ENCODE results near the gene COX6B1. TPM values are rescaled to one million over a fixed set of nuclear protein-coding genes. Genes with fewer than 3 reads are reported as not detected.

COX6B1 gene
- total and polyA plus RNA-seq, 2 of the 8 experiments (the other 6 are each of a cell fraction or from before 2014, with no cell fraction given): 437 to 1,052 TPM

DNA sequence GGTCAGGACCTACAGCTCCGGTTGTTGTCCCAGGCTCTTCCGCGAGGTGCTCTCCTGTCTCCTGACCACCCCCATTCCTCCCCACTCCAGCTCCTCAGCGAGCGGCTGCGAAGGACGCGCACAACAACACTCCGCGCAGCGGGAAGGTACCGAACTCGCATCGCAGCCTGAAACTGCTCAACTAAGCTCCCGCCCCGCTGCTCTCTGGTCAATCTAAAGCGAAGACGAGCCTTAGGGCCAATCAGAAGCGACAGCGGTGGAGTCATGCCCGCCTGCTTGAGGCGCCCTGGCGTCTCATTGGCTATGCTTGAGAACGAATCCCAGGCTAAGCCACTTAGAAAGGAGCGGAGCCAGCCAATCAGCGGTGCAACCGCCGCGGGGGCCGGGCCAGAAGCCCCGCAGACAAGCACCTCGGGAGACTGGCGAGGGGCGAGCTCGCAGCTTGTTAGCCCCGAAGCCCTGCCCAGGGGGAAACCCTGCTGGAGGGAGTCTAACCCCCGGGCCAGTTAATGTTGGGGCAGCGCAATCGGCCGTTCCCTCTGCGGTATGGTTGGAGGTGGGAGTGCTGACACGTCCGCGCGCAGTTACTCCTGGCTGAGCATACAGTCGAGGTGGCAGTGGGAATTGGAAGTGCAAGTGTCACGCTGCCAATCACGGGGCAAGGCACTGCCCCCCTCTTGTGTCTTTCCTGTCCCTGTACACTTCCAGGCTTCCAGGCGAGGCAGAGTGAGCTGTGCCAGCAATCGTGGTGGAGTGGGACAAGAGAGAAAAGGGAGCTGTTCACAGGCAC lies 54.3 kb downstream of the COX6B1 start (continued):
- no peak for TF ChIP-seq EZH2 (IDR thresholded peaks at IDR 0.05; ENCODE audit: low read depth, low read length, severe bottlenecking)
- no peak for TF ChIP-seq SIX5 (IDR thresholded peaks at IDR 0.05; ENCODE audit: low read depth, low read length)
- no peak for TF ChIP-seq TEAD4 (IDR thresholded peaks at IDR 0.05; ENCODE audit: low read depth, low read length)
- TF ChIP-seq, protein P1, sequence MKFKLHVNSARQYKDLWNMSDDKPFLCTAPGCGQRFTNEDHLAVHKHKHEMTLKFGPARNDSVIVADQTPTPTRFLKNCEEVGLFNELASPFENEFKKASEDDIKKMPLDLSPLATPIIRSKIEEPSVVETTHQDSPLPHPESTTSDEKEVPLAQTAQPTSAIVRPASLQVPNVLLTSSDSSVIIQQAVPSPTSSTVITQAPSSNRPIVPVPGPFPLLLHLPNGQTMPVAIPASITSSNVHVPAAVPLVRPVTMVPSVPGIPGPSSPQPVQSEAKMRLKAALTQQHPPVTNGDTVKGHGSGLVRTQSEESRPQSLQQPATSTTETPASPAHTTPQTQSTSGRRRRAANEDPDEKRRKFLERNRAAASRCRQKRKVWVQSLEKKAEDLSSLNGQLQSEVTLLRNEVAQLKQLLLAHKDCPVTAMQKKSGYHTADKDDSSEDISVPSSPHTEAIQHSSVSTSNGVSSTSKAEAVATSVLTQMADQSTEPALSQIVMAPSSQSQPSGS (IDR thresholded peaks at IDR 0.05; ENCODE audit: low read length): no peak
- TF ChIP-seq EGR1 (IDR thresholded peaks at IDR 0.05; ENCODE audit: borderline replicate concordance, low read depth, low read length): no peak
- peak; percentile 60; the same call in 1 of the 2 replicates for TF ChIP-seq RBBP5 (IDR thresholded peaks at IDR 0.05; ENCODE audit: borderline replicate concordance, low read depth, low read length)
- peak; percentile 18; the same call in 1 of the 2 replicates for TF ChIP-seq BACH1 (IDR thresholded peaks at IDR 0.05; ENCODE audit: low read length)
- peak in 1 of 2 experiments; percentile 44; a peak in 1 of 3 replicates for TF ChIP-seq POLR2A (IDR thresholded peaks at IDR 0.05; ENCODE audit: control extremely low read depth in 1 of 2, low read depth in 2 of 2, low read length in 2 of 2)
- TF ChIP-seq GABPA (IDR thresholded peaks at IDR 0.05; ENCODE audit: borderline replicate concordance, insufficient read depth, low read length): 0 out of 2 replicates have a peak, but pooled peaks have one; percentile 2
- TF ChIP-seq SAP30 (IDR thresholded peaks at IDR 0.05; ENCODE audit: insufficient read depth, insufficient replicate concordance, low read length): no peak
- peak; percentile 69; the same call in 1 of the 2 replicates for TF ChIP-seq TAF1 (IDR thresholded peaks at IDR 0.05; ENCODE audit: low read depth, low read length)
- peak; percentile 100 for TF ChIP-seq SP1 (IDR thresholded peaks at IDR 0.05; ENCODE audit: low read depth, low read length)
- TF ChIP-seq, protein P2, sequence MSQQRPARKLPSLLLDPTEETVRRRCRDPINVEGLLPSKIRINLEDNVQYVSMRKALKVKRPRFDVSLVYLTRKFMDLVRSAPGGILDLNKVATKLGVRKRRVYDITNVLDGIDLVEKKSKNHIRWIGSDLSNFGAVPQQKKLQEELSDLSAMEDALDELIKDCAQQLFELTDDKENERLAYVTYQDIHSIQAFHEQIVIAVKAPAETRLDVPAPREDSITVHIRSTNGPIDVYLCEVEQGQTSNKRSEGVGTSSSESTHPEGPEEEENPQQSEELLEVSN (IDR thresholded peaks at IDR 0.05): peak; percentile 32; the same call in 1 of the 2 replicates
- TF ChIP-seq TBP (IDR thresholded peaks at IDR 0.05; ENCODE audit: low read depth, low read length): peak; percentile 43; the same call in 1 of the 2 replicates
